Muscle layer of colon (tissue), 2 donors: ENCODE measurements around the gene ITLN1.

Source experiments
- H3K27ac ChIP-seq: one replicate; pipeline ENCODE4 v1.7.0; 2013; ENCODE audit warnings: low read depth, mild to moderate bottlenecking, low read length, moderate library complexity
- H3K27me3 ChIP-seq, 2 donors: one replicate each; pipeline ENCODE4 v1.7.0; 2013; ENCODE audit warnings: low read length in 2 of 2, mild to moderate bottlenecking in 2 of 2; ENCODE audit not compliant: insufficient read depth in 2 of 2, control insufficient read depth in 1 of 2
- H3K36me3 ChIP-seq: one replicate; pipeline ENCODE4 v1.7.0; 2013; ENCODE audit warnings: mild to moderate bottlenecking, low read length; ENCODE audit not compliant: insufficient read depth
- H3K4me1 ChIP-seq: one replicate; pipeline ENCODE4 v1.7.0; 2013; ENCODE audit warnings: mild to moderate bottlenecking, low read length; ENCODE audit not compliant: insufficient read depth
- H3K4me3 ChIP-seq, 2 donors: one replicate each; pipeline ENCODE4 v1.7.0; 2013; ENCODE audit warnings: low read length in 2 of 2, low read depth in 1 of 2, mild to moderate bottlenecking in 1 of 2, moderate library complexity in 1 of 2
- H3K9ac ChIP-seq: one replicate; pipeline ENCODE4 v1.7.0; 2013; ENCODE audit warnings: low read length
- H3K9me3 ChIP-seq: one replicate; pipeline ENCODE4 v1.7.0; 2013; ENCODE audit warnings: mild to moderate bottlenecking, low read length
- donor health status: abdominal sarcoma.
- donor health status: Adenocarcinoma of cecum.

Gene ITLN1

GRCh38 chr1:160834945-160835565 lies 49.9 kb downstream of the ITLN1 start:
- no peaks in the 10 kb centered on the region for H3K27me3 ChIP-seq

DNA sequence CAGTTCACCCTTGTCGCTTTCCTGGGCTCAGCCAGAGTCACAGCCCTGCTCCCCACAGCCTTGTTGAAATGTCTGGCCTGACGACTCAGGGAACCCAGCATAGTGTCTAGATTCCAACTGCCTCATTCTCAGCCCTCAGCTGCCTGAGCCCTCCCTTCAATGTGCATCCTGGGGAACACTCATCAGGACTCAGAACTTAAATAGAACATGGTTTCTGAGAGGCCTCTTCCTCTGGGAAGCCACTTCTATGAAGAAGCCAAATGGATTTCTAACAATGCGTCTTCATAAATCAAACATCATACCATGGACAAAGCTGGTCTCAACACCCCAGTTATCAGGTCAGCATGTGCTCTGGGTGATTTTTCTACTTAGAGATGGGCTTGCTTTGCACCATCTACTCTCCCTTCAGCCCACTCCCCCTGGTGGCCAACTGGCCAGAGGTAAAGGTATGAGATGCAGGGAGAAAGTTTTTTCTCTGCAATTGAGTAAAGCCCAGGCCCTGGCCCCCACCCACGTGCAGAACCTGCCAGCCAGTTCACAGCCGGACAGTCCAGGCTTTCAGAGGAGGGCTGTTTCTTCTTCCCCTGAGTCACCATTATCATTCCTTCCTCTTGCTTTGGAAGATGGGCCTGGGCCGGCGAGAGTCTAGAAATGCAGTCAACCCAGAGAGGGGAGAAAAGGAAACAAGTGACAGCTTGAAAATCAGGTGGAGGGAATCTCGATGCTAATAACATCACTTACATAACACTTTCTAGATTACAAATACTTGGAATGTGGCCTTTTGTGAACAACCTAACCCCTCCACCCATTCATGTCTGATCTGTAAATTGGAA lies 54.4 kb downstream of the ITLN1 start:
- Histone ChIP-seq H3K27me3 (no peaks in the 10 kb centered on the region), H3K4me1 (no peaks in the 10 kb centered on the region), H3K36me3 (no peaks in the 10 kb centered on the region), H3K9me3 (no peaks in the 10 kb centered on the region), H3K9ac (no peak overlapping the region), H3K4me3 (no peak overlapping the region), H3K27ac (no peak overlapping the region)

More at GRCh38 chr1:160834945-160835565, 49.9 kb downstream of the ITLN1 start:
- Histone ChIP-seq H3K4me3 (no peak overlapping the region), H3K27ac (no peak overlapping the region), H3K36me3 (no peaks in the 10 kb centered on the region), H3K9ac (no peak overlapping the region), H3K9me3 (no peaks in the 10 kb centered on the region), H3K4me1 (no peaks in the 10 kb centered on the region)

DNA sequence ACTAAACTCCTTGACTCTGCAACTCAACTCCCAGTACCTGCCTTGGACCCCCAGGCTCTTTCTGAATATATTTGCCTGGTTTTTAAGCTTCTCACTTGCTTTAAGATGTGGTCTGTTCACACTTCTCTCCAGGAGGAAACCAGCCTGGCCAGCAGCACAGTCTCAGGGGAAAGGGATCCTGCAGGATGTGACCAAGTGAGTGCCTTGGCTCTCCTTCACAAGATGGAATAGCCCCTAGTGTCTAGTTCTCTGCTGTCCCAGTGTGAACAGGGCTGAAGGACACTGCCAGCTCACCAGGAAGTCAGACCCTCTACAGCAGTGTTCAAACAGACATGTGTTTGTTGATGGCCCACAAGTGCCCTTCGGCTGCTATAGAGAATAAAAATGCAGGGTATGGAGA lies 55.2 kb downstream of the ITLN1 start:
- no peak overlapping the region for H3K4me3 ChIP-seq
- H3K36me3 ChIP-seq: no peaks in the 10 kb centered on the region
- H3K4me1 ChIP-seq: no peaks in the 10 kb centered on the region
- no peak overlapping the region for H3K27ac ChIP-seq
- no peaks in the 10 kb centered on the region for H3K9me3 ChIP-seq
- no peak overlapping the region for H3K9ac ChIP-seq
- H3K27me3 ChIP-seq: no peaks in the 10 kb centered on the region

DNA sequence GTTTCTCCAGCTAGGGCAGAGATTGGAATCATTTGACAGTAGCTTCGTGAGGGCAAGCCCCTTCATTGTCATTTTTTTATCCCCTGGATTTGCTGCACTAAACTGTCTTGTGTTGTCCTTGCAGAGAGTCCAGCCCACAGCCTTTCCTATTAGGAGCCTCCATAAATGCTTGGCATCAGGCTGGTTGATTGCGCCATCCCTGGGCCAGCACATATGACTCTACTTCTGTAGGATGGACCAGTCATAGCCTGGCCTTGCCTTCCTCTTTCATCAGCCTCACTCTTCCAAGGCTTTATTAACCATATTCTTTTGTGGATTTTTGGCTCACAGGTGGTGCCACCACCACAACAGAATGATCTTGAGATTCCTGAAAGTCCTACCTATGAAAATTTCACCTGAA lies 57.6 kb downstream of the ITLN1 start:
- Histone ChIP-seq H3K9me3 (no peaks in the 10 kb centered on the region), H3K27me3 (no peaks in the 10 kb centered on the region), H3K4me3 (no peak overlapping the region), H3K4me1 (no peaks in the 10 kb centered on the region), H3K9ac (no peak overlapping the region), H3K36me3 (no peaks in the 10 kb centered on the region), H3K27ac (no peak overlapping the region)

DNA sequence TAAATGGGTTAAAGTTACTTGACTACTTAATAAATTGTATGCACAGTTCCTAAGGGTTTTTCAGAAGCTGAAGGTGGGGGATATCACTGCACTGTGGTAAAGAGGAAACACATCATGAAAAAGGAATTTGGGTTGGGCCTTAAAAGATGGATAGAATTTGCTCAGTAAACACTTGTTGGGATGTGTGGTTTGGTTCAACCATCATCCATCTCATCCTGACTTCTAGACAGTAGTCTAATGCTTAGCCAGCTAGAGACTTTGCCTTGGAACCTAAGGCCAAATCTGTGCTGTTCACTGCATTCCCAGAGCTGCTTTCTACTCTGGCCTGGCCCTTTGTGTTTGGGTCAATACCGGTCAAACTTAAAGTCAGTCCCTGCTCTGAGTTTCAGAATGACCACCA lies 58.4 kb downstream of the ITLN1 start:
- Histone ChIP-seq H3K36me3 (no peaks in the 10 kb centered on the region), H3K27me3 (no peaks in the 10 kb centered on the region), H3K4me1 (no peaks in the 10 kb centered on the region), H3K9me3 (no peaks in the 10 kb centered on the region), H3K9ac (no peak overlapping the region), H3K4me3 (no peak overlapping the region), H3K27ac (no peak overlapping the region)
